Skin of body (tissue), 2 donors: ENCODE results near the gene MSH6. TPM values are rescaled to one million over a fixed set of nuclear protein-coding genes. Genes with fewer than 3 reads are reported as not detected.

Experiments used
- DNase-seq: peaks from one replicate; lab custom pipeline; 2025; lab: John Stamatoyannopoulos, UW
- total RNA-seq: library from RNA; depleted of rRNA; stranded (reverse); fragments of >200 nt; gene quantifications from one replicate; pipeline ENCODE4 v1.2.3, GENCODE V29; 2014

Gene MSH6
- total RNA-seq, 1 donor from 2014 or later = 45.7 TPM

GRCh38 chr2:47783486-47784351 is 774 bp downstream of the MSH6 start:
- peak; percentile 39 for DNase-seq

DNA sequence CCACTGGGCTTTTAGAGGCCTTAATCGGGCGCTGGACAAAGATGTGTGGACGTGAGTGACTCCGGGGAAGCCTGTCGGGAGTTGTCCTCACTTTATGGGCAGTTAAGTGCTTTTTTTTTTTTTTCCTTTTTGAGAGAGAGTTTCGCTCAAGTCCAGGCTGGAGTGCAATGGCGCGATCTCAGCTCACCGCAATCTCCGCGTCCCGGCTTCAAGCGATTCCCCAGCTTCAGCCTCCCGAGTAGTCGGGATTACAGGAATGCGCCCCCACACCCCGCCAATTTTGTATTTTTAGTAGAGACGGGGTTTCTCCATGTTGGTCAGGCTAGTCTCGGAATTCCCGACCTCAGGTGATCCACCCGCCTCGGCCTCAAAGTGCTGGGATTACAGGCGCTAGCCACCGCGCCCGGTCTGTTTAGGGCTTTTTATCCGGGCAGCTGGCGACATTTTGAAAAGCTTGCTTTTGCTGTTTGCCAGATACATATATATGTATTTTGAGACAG is 1.5 kb downstream of the MSH6 start:
- DNase-seq = peak; percentile 31

DNA sequence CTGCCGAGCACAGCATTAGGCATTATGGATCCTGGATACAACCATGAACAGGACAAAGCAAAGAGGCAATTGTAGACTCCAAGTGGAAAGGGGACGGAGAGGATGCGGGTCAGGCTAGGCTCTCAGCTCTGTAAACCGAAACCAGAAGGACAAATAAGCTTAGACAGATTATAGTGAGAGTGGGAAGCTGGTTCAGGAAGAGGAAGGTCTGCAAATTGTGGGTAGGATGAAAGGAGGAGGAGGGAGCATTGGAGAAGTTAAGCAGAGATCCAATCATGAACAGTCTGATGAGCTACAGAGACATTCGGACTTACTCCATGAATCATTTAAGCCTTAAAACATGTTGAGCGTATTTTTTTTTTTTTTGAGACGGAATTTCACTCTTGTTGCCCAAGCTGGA is 3.0 kb downstream of the MSH6 start:
- no peak for DNase-seq

DNA sequence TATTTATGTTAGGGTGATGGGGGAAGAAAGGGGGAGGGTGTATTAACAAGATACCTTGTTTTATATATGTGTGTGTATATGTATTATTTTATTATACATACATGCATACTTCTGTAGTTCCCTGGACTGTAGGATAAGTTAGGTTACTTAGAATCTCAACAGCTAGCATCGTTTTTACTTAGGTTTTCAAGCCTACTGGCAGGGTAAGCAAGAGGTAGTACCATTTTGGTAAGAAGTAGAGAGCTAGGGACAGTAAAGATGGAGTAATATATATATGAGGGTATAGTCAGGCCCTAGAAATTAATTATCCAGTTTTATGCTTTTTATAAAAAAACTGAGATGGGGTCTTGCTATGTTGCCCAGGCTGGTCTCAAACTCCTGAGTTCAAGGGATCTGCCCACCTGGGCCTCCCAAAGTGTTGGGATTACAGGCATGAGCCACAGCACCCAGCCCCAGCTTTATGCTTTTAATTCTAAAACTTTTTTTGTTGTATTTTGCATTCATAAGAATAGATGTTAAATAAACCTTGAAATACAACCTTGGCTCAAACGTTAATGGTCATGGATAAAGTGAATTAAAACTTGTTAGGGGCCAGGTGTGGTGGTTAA is 13.2 kb downstream of the MSH6 start:
- DNase-seq = no peak

- no peak for DNase-seq
Measured at GRCh38 chr2:47798631-47799030, 15.7 kb downstream of the MSH6 start.

DNA sequence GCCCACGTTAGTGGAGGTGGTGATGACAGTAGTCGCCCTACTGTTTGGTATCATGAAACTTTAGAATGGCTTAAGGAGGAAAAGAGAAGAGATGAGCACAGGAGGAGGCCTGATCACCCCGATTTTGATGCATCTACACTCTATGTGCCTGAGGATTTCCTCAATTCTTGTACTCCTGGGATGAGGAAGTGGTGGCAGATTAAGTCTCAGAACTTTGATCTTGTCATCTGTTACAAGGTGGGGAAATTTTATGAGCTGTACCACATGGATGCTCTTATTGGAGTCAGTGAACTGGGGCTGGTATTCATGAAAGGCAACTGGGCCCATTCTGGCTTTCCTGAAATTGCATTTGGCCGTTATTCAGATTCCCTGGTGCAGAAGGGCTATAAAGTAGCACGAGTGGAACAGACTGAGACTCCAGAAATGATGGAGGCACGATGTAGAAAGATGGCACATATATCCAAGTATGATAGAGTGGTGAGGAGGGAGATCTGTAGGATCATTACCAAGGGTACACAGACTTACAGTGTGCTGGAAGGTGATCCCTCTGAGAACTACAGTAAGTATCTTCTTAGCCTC is 16.2 kb downstream of the MSH6 start:
- no peak for DNase-seq

GRCh38 chr2:47801118-47801517 is 18.2 kb downstream of the MSH6 start:
- no peak for DNase-seq

- no peak for DNase-seq
Measured at GRCh38 chr2:47803363-47803762, 20.4 kb downstream of the MSH6 start.

DNA sequence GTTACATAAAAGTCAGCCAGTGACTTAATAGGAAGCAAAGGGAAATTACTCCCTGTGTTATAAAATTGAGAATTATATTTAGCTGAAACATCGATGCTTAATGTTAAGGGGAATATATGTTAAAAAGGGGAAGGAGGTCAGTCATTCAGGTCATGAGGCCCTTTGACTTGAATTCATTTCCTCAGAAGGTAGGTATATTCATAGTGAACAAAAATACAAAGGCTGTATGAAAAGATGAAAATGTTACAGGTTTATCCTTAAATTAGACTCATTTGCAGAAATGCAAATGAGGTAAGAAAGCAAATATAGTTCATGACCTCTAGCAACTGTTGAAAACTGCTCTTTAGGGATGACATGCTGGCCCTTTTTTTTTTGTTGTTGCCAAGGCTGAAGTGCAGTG is 20.8 kb downstream of the MSH6 start:
- DNase-seq = no peak

GRCh38 chr2:47805850-47806249 is 22.9 kb downstream of the MSH6 start:
- no peak for DNase-seq

DNA sequence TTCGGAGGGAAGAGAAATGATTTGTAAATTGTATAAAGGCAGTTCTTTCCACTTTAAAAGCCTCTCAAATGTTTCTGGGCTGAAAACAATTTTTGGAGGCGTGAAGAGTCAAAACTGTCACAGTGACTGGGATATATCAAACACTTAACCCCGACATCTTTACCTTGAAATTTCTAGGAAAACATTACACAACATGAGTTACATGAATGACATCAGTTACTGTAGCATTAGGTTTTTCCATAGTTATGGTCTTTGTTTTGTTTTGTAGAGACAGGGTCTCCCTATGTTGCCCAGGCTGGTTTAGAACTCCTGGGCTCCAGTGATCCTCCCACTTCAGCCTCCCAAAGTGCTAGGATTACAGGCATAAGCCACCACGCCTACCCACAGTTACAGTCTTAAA is 25.7 kb downstream of the MSH6 start:
- DNase-seq = no peak

- DNase-seq = no peak
Measured at GRCh38 chr2:47809903-47810302, 27.0 kb downstream of the MSH6 start.

GRCh38 chr2:47810850-47811249 is 27.9 kb downstream of the MSH6 start:
- DNase-seq = no peak

DNA sequence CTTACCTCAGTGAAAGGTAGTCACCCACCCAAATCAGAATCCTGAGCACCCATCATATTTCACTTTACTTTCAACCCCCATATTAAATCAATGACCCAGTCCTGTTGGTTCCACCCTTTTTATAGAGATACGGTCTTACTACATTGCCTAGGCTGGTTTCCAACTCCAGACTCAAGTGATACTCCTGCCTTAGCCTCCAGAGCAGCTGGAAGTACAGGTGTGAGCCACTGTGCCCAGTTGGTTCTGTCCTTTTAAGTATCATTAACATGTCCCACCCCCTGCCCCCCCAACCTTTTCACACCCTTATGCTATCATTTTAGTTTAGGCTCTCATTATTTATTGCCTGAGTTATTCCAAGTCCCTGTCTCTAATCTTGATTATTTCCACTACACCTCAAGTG is 28.7 kb downstream of the MSH6 start:
- DNase-seq = no peak

DNA sequence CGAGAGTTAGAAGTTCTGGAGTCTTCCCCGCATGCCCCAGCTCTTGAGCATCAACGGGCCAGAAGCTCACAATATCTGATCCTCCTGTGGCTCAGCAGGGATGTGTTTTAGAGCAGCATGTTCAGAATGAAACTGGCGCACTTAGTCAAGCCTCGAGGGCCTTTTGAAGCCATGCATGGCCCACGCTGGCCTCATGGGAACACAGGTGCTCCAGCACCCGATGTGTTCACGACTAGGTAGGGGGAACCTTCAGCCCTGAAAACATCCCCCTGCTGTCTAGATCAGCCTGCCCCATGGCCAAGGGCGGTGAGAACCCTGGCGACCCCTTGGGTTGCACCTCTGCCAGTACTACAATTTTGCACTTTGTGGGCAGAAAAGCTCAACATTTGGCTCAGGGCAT is 32.8 kb downstream of the MSH6 start:
- DNase-seq = no peak

DNA sequence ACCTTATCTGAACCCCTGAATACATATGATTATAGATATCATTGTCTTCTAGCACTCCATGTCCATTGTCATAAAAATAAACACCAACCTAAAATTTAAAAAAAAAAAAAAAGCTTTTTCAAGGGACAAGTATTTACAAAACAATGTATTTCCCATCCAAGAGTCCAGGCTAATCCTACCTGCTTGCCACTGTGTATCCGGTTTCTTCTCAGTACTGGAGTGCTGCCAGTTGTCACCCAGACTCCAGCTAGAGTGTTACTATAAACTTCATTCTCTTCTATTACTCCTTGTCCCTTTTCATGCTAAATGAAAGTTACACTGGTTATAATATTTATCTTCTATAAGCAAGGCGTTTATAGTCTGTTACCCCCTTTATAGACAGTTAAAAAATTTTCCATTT is 35.8 kb downstream of the MSH6 start:
- DNase-seq = no peak

- DNase-seq = no peak
Measured at GRCh38 chr2:47819834-47820233, 36.9 kb downstream of the MSH6 start.

DNA sequence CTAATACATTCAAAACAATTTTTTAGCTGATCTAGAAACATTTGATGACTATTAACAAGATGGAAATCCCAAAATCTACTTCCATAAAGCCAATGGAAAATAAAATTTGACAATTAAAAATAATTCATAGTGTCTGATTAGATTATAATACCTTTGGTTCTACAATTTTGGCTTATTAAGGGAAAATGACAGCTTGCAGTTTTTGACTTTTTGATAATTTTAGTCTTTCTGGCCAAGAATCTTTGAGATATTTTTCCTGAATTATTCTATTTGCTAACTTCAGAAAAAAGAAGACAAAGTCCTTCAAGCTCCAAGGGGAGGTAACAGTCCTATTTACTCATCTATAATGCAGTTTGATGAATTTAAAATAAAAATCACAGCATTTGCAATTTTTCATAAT is 39.6 kb downstream of the MSH6 start:
- no peak for DNase-seq

DNA sequence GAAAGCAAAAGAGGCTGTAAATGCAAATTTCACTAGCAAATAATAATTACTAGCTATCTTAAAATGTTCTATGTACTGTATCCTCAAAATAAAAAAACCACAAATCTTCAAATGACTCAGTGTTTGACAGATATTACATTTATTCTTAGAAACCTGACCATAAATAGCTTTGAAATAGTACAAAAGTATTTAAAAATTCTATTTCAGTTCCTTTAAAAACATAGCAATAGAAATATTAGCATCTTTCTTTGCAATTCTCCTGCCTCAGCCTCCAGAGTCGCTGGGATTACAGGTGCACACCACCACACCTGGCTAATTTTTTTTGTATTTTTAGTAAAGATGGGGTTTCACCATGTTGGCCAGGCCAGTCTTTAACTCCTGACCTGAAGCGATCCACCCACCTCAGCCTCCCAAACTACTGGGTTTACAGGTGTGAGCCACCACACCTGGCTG is 50.6 kb downstream of the MSH6 start:
- DNase-seq = no peak

DNA sequence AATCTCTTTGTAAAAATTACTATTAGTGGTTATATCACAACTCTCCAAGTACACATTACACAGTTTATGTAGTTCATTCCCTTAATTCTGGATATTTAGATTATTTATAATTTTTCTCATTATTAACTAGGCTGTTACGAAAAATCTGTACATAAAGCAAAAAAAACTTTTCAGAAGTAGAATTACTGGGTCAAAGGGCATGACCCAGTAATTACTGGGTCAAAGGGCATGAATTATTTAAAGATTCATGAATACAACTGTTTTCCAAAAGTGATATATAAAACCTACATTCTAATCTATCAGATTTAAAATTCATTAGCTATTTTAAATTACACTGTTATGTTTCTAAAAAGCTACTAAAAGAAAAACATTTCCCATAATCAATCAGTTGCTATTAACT is 55.3 kb downstream of the MSH6 start:
- no peak for DNase-seq

GRCh38 chr2:47838686-47839085 is 55.7 kb downstream of the MSH6 start:
- no peak for DNase-seq

DNA sequence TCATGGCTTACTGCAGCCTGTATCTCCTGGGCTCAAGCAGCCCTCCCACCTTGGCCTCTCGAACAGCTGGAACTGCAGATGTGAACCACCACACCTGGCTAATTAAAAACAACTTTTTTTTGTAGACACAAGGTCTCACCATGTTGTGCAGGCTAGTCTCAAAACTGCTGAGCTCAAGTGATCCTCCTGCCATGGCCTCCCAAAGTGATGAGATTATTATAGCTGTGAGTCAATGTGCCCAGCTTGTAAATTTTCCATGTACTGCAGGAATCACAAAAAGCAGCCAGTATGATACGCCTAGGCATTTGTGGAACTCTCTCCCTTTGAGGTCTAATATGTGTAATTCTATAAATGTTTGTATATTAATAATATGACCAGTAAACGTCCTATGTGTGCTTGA is 59.9 kb downstream of the MSH6 start:
- no peak for DNase-seq

DNA sequence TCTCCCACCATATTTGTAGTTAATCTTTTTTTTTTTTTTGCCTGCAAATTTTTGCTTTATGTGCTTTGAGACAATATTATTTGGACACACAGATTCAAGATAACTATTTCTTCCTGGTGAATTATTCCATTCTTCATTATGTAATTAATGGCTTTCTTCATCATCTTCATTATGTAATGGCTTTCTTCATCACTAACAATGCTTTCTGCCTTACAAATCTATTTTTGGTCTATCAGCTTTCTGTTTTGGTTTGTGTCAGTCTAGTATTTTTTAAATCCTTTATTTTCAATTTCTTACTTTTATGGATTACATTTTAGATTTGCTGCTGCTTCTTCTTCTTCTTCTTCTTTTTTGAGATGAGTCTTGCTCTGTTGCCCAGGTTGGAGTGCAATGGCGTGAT is 60.5 kb downstream of the MSH6 start:
- no peak for DNase-seq
